OCI-LY7 (cell line): ENCODE results near the gene AUTS2. TPM values are rescaled to one million over a fixed set of nuclear protein-coding genes. Genes with fewer than 3 reads are reported as not detected.

Experiments used
- BruUV-seq: library from RNA; stranded (reverse); fragments of 400-500 nt; replicated peaks from 2 replicates; lab custom pipeline; 2021; lab: Mats Ljungman, UMichigan
- CTCF ChIA-PET: fragments of 300-600 bp; sonication (Branson Sonifier 250); formaldehyde crosslinking; loops from one replicate; lab custom pipeline; 2022; ENCODE audit warnings: antibody characterized with exemption; ENCODE audit not compliant: unreplicated experiment; lab: Charles Lee
- POLR2A ChIA-PET: fragments of 300-600 bp; sonication (Branson Sonifier 250); formaldehyde crosslinking; loops from one replicate; lab custom pipeline; 2022; ENCODE audit warnings: antibody characterized with exemption; lab: Charles Lee
- DNase-seq: peaks from one replicate; pipeline ENCODE4 v3.0.0-alpha.2; 2015; ENCODE audit warnings: low spot score
- H2AFZ ChIP-seq: fragments of 200-600 bp; sonication (generic), shearing (Covaris generic); 2 replicates; pipeline ENCODE4 v1.6.1; 2014; ENCODE audit warnings: mild to moderate bottlenecking, antibody characterized with exemption, low read length, moderate library complexity
- H3K27ac ChIP-seq: fragments of 200-600 bp; sonication (generic); 2 replicates; pipeline ENCODE4 v1.5.1; 2014; ENCODE audit warnings: mixed run types, low read depth, mild to moderate bottlenecking, moderate library complexity, low read length, inconsistent platforms; ENCODE audit not compliant: poor library complexity, severe bottlenecking
- H3K36me3 ChIP-seq: fragments of 200-600 bp; sonication (generic); 2 replicates; pipeline ENCODE4 v1.6.1; 2014; ENCODE audit warnings: mild to moderate bottlenecking, antibody characterized with exemption, low read length, moderate library complexity, mixed read lengths; ENCODE audit not compliant: insufficient read depth
- H3K4me1 ChIP-seq: fragments of 200-600 bp; sonication (generic); 2 replicates; pipeline ENCODE4 v1.5.1; 2014; ENCODE audit warnings: mild to moderate bottlenecking, low read length; ENCODE audit not compliant: insufficient read depth, poor library complexity, severe bottlenecking
- H3K4me2 ChIP-seq: fragments of 200-600 bp; sonication (generic); 2 replicates; pipeline ENCODE4 v1.6.1; 2014; ENCODE audit warnings: mild to moderate bottlenecking, low read length
- H3K4me3 ChIP-seq: fragments of 200-600 bp; sonication (generic); 2 replicates; pipeline ENCODE4 v1.5.1; 2014; ENCODE audit warnings: mild to moderate bottlenecking, low read depth, low read length; ENCODE audit not compliant: poor library complexity, severe bottlenecking
- H3K79me2 ChIP-seq: fragments of 200-600 bp; sonication (generic); 2 replicates; pipeline ENCODE4 v1.6.1; 2016; ENCODE audit warnings: low read depth, mild to moderate bottlenecking, low read length, moderate library complexity, mixed read lengths; ENCODE audit not compliant: insufficient read depth
- H3K9me2 ChIP-seq: fragments of 200-600 bp; sonication (generic); 2 replicates; pipeline ENCODE4 v1.6.1; 2016; ENCODE audit warnings: mild to moderate bottlenecking, low read length, mixed read lengths; ENCODE audit not compliant: insufficient read depth
- H3K9me3 ChIP-seq: fragments of 200-600 bp; sonication (generic); 2 replicates; pipeline ENCODE4 v1.6.1; 2014; ENCODE audit warnings: mild to moderate bottlenecking, mixed run types, low read length, mixed read lengths
- H4K20me1 ChIP-seq: fragments of 200-600 bp; sonication (generic); 2 replicates; pipeline ENCODE4 v1.6.1; 2014; ENCODE audit warnings: mild to moderate bottlenecking, antibody characterized with exemption, low read length, moderate library complexity, mixed read lengths; ENCODE audit not compliant: insufficient read depth
- CTCF ChIP-seq: fragments of 200-600 bp; sonication (generic); conservative IDR thresholded peaks from 2 replicates; pipeline ENCODE4 v1.5.1; 2014; ENCODE audit warnings: mild to moderate bottlenecking, antibody characterized with exemption, low read length, moderate library complexity, mixed read lengths
- EZH2phosphoT487 ChIP-seq: fragments of 200-600 bp; sonication (generic); IDR thresholded peaks from 2 replicates; pipeline ENCODE4 v1.6.1; 2018; ENCODE audit warnings: low read depth, borderline replicate concordance, mild to moderate bottlenecking, mixed run types, antibody characterized with exemption, low read length, moderate library complexity, mixed read lengths
- intact Hi-C: fragments of 100-400 bp; cut with micrococcal nuclease; formaldehyde crosslinking; loops from one replicate; pipeline ENCODE4 v1.10.0; 2022; ENCODE audit not compliant: unreplicated experiment
- total RNA-seq, 2 experiments: library from RNA; depleted of rRNA in 1 of 2; stranded (reverse); fragments of >200 nt in 1 of 2; shearing (Covaris generic) in 1 of 2; gene quantifications; 2 replicates each; pipeline ENCODE4 v1.2.3, GENCODE V29; 2014 to 2022

The AUTS2 gene
- total RNA-seq, 2 experiments from 2014 or later, result 37.9 to 78.5 TPM

- CTCF ChIA-PET, result no interaction called here
- no peak for TF ChIP-seq CTCF
- TF ChIP-seq EZH2phosphoT487, result no peak
- Histone ChIP-seq H3K27ac (no peak overlapping the region), H3K4me3 (no peak overlapping the region), H3K79me2 (no peaks in the 10 kb centered on the region), H3K4me1 (peaks cover 8% of the 10 kb centered on the region), H4K20me1 (no peaks in the 10 kb centered on the region), H3K36me3 (no peaks in the 10 kb centered on the region), H2AFZ (no peak overlapping the region), H3K9me2 (no peaks in the 10 kb centered on the region), H3K9me3 (no peaks in the 10 kb centered on the region), H3K4me2 (no peak overlapping the region)
- BruUV-seq, result no TSS peak
- intact Hi-C loops, result no loop called here
- POLR2A ChIA-PET, result no interaction called here
- no peak for DNase-seq
Observed at GRCh38 chr7:70346844-70347462, 748.7 kb downstream of the AUTS2 start.

DNA sequence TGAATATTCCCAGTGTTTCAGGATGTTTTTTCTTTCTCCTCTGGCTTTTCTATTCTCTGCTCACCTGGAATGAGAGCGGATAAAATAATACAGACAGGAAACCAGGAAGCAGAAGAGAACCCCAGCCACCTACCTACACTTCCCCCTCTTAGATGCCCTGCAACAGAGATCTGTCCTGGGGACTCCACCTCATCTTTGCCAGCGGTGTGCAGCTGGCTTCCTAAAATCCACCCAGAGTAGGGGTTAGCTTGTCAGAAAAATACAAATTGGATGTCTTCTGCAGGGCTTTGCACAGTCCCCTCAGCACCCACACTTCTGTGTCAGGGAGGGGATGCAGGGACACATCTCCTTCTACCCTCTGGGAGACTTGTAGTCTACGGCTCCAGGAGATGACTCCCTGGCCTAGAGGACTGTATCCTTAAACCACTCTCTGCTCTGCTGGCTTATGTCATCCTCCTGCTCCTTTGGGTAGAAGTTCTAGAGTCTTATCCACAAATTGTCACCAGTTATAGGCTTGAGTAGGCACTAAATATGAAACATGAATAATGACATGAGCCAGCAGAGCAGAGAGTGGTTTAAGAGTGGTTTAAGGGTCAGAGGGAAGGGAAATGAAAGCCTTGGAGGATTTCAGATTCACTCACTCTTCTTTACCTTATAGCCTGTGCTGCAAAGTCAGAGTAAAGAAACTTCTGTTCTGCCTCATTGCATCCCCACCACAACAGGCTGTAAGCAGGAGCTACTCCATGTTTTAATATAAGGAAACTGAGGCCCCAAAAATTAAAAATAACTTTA lies 749.4 kb downstream of the AUTS2 start:
- intact Hi-C loops, result no loop called here
- no TSS peak for BruUV-seq
- ChIA-PET POLR2A (no interaction called here), CTCF (no interaction called here)
- TF ChIP-seq CTCF (no peak), EZH2phosphoT487 (no peak)
- peak; percentile 9 for DNase-seq
- H3K79me2 ChIP-seq, result no peaks in the 10 kb centered on the region
- no peaks in the 10 kb centered on the region for H3K9me3 ChIP-seq
- no peak overlapping the region for H3K4me3 ChIP-seq
- H3K36me3 ChIP-seq, result no peaks in the 10 kb centered on the region
- peaks cover 8% of the 10 kb centered on the region for H3K4me1 ChIP-seq
- H3K27ac ChIP-seq, result no peak overlapping the region
- H2AFZ ChIP-seq, result no peak overlapping the region
- H4K20me1 ChIP-seq, result no peaks in the 10 kb centered on the region
- no peaks in the 10 kb centered on the region for H3K9me2 ChIP-seq
- H3K4me2 ChIP-seq, result no peak overlapping the region

DNA sequence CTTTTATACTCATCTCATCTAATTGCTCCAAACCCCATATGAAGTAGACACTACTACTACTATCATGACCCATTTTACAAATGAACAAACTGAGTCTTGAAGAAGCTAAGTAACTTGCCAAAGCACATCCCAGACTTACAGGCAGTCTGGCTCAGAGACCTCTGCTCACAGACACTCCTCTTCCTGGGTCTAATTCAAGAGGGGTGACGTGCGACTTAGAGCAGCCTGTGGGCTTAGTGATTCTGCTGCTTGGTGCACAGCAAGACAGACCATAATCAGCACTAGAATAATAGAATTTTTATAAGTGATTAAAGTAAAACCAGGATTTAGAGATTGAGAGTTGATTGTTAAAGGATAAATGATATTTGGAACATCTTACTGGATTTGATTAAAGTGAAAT lies 750.8 kb downstream of the AUTS2 start:
- H3K9me2 ChIP-seq, result no peaks in the 10 kb centered on the region
- POLR2A ChIA-PET, result interaction anchor here (0.6 to 1.5 kb wide), 2 partner anchors 10 to 1323 kb away, joined by 3 to 4 read pairs; no protein-coding TSS in a partner anchor
- H3K36me3 ChIP-seq, result no peaks in the 10 kb centered on the region
- H3K4me3 ChIP-seq, result no peak overlapping the region
- no peak for DNase-seq
- H2AFZ ChIP-seq, result no peak overlapping the region
- BruUV-seq, result no TSS peak
- no peaks in the 10 kb centered on the region for H4K20me1 ChIP-seq
- H3K79me2 ChIP-seq, result no peaks in the 10 kb centered on the region
- TF ChIP-seq CTCF, result no peak
- TF ChIP-seq EZH2phosphoT487, result no peak
- CTCF ChIA-PET, result no interaction called here
- intact Hi-C loops, result no loop called here
- H3K4me2 ChIP-seq, result no peak overlapping the region
- peaks cover 8% of the 10 kb centered on the region for H3K4me1 ChIP-seq
- no peaks in the 10 kb centered on the region for H3K9me3 ChIP-seq
- H3K27ac ChIP-seq, result no peak overlapping the region
